DND-41 (cell line): ENCODE measurements around the gene FOCAD.
A peak's percentile ranks its signal among the peaks of the same experiment; 100 is the strongest.

Source experiments
- ATAC-seq: fragments of 200-7000 bp; cut with Tn5 transposase; 3 replicates; pipeline ENCODE4 v1.9.1; 2021; ENCODE audit warnings: low read depth; ENCODE audit not compliant: insufficient read depth
- DNase-seq: peaks from one replicate; pipeline ENCODE4 v3.0.0-alpha.2; 2020
- H2AFZ ChIP-seq: 2 replicates; pipeline ENCODE4 v1.6.0; 2012; ENCODE audit warnings: low read depth, low read length
- H3K27ac ChIP-seq: 2 replicates; pipeline ENCODE4 v1.5.1; 2012; ENCODE audit warnings: low read length, inconsistent platforms
- H3K27me3 ChIP-seq: fragments of 200-600 bp; sonication (generic); 2 replicates; pipeline ENCODE4 v1.6.0; 2012; ENCODE audit warnings: low read length, mild to moderate bottlenecking, inconsistent platforms; ENCODE audit not compliant: insufficient read depth, poor library complexity
- H3K36me3 ChIP-seq: 2 replicates; pipeline ENCODE4 v1.5.1; 2012; ENCODE audit warnings: low read length, inconsistent platforms; ENCODE audit not compliant: insufficient read depth
- H3K4me1 ChIP-seq: 2 replicates; pipeline ENCODE4 v1.5.1; 2012; ENCODE audit warnings: mild to moderate bottlenecking, low read length; ENCODE audit not compliant: insufficient read depth
- H3K4me2 ChIP-seq: 2 replicates; pipeline ENCODE4 v1.6.0; 2012; ENCODE audit warnings: mild to moderate bottlenecking, moderate library complexity, low read length, inconsistent platforms; ENCODE audit not compliant: insufficient read depth
- H3K4me3 ChIP-seq, 2 experiments: fragments of 200-600 bp in 1 of 2; shearing (Covaris generic) in 1 of 2; 2 replicates each; pipeline ENCODE4 v1.5.1; 2012 to 2016; ENCODE audit warnings: inconsistent platforms in 2 of 2, low read length in 2 of 2, mild to moderate bottlenecking in 2 of 2, low read depth in 1 of 2, moderate library complexity in 1 of 2
- H3K79me2 ChIP-seq: 2 replicates; pipeline ENCODE4 v1.6.0; 2012; ENCODE audit warnings: low read length, inconsistent platforms; ENCODE audit not compliant: insufficient read depth
- H3K9ac ChIP-seq: 2 replicates; pipeline ENCODE4 v1.6.0; 2012; ENCODE audit warnings: low read depth, mild to moderate bottlenecking, inconsistent platforms, low read length, moderate library complexity
- H3K9me3 ChIP-seq: 2 replicates; pipeline ENCODE4 v1.5.1; 2012; ENCODE audit warnings: low read length, moderate library complexity, mild to moderate bottlenecking, inconsistent platforms; ENCODE audit not compliant: insufficient read depth, severe bottlenecking
- H4K20me1 ChIP-seq: 2 replicates; pipeline ENCODE4 v1.6.0; 2012; ENCODE audit warnings: low read length; ENCODE audit not compliant: insufficient read depth
- CTCF ChIP-seq: IDR thresholded peaks from 2 replicates; pipeline ENCODE4 v1.5.1; 2012; ENCODE audit warnings: borderline replicate concordance, low read length, moderate library complexity, mild to moderate bottlenecking; ENCODE audit not compliant: poor library complexity, severe bottlenecking; ENCODE audit errors: extremely low read depth
- EZH2 ChIP-seq: IDR thresholded peaks from 3 replicates; pipeline ENCODE4 v1.6.1; 2012; ENCODE audit warnings: borderline replicate concordance, low read depth, mild to moderate bottlenecking, moderate library complexity, low read length, inconsistent platforms; ENCODE audit not compliant: severe bottlenecking

The FOCAD gene

GRCh38 chr9:20697021-20697719 is 13.1 kb downstream of the FOCAD start:
- peaks cover 14% of the 10 kb centered on the region; the same call in 1 of the 2 replicates for H3K79me2 ChIP-seq
- no peaks in the 10 kb centered on the region for H3K27me3 ChIP-seq
- TF ChIP-seq CTCF (no peak), EZH2 (no peak)
- peaks cover 4% of the 10 kb centered on the region; the same call in 1 of the 2 replicates for H3K4me1 ChIP-seq
- peaks cover 7% of the 10 kb centered on the region; the same call in 1 of the 2 replicates for H4K20me1 ChIP-seq
- no peaks in the 10 kb centered on the region for H3K9me3 ChIP-seq
- no peak overlapping the region for H3K4me3 ChIP-seq
- H3K9ac ChIP-seq, result no peak overlapping the region
- no peak overlapping the region for H3K27ac ChIP-seq
- H3K36me3 ChIP-seq, result no peaks in the 10 kb centered on the region
- no peak overlapping the region for H3K4me2 ChIP-seq
- ATAC-seq, result no peak
- H2AFZ ChIP-seq, result no peak overlapping the region
- no peak for DNase-seq

GRCh38 chr9:20698782-20699181 is 14.7 kb downstream of the FOCAD start:
- Histone ChIP-seq H3K27ac (no peak overlapping the region), H3K36me3 (no peaks in the 10 kb centered on the region), H2AFZ (no peak overlapping the region), H3K27me3 (no peaks in the 10 kb centered on the region), H3K4me1 (peaks cover 4% of the 10 kb centered on the region; the same call in 1 of the 2 replicates), H3K9me3 (no peaks in the 10 kb centered on the region), H3K4me3 (no peak overlapping the region), H4K20me1 (peaks cover 7% of the 10 kb centered on the region; the same call in 1 of the 2 replicates), H3K9ac (no peak overlapping the region), H3K4me2 (no peak overlapping the region), H3K79me2 (peaks cover 13% of the 10 kb centered on the region; the same call in 1 of the 2 replicates)
- DNase-seq, result no peak
- peak; percentile 77 for ATAC-seq
- no peak for TF ChIP-seq CTCF
- no peak for TF ChIP-seq EZH2

GRCh38 chr9:20701060-20701459 is 17.0 kb downstream of the FOCAD start:
- Histone ChIP-seq H3K4me3 (no peak overlapping the region), H3K27me3 (no peaks in the 10 kb centered on the region), H3K4me2 (no peak overlapping the region), H3K9ac (no peak overlapping the region), H3K9me3 (no peaks in the 10 kb centered on the region), H3K4me1 (peaks cover 4% of the 10 kb centered on the region; the same call in 1 of the 2 replicates), H3K27ac (no peak overlapping the region), H3K36me3 (no peaks in the 10 kb centered on the region), H4K20me1 (peaks cover 7% of the 10 kb centered on the region; the same call in 1 of the 2 replicates), H2AFZ (no peak overlapping the region), H3K79me2 (peaks cover 14% of the 10 kb centered on the region; the same call in 1 of the 2 replicates)
- no peak for DNase-seq
- no peak for ATAC-seq
- TF ChIP-seq CTCF (no peak), EZH2 (no peak)
